Left lung (tissue), 10 donors: ENCODE data around the gene NLGN4Y. TPM values are rescaled to one million over a fixed set of nuclear protein-coding genes. Genes with fewer than 3 reads are reported as not detected.

Experiments
- ATAC-seq: fragments of 200-7000 bp; cut with Tn5 transposase; one replicate; pipeline ENCODE4 v1.9.1; 2020; ENCODE audit warnings: moderate library complexity
- DNase-seq, 4 donors: peaks; one replicate each; pipeline ENCODE4 v3.0.0-alpha.2; 2013 to 2020
- H3K27ac ChIP-seq, 2 donors: fragments of 200-600 bp; sonication (generic) in 1 of 2; one replicate each; pipeline versions ENCODE4 v1.5.0 to v1.8.0; 2020 to 2021
- H3K27me3 ChIP-seq, 2 donors: fragments of 200-600 bp; sonication (generic) in 1 of 2; one replicate each; pipeline versions ENCODE4 v1.5.0 to v1.8.0; 2020 to 2021
- H3K36me3 ChIP-seq, 2 donors: fragments of 200-600 bp; sonication (generic) in 1 of 2; one replicate each; pipeline versions ENCODE4 v1.5.0 to v1.8.0; 2020 to 2021
- H3K4me1 ChIP-seq, 2 donors: fragments of 200-600 bp; one replicate each; pipeline ENCODE4 v1.8.0; 2021
- H3K4me3 ChIP-seq, 2 donors: fragments of 200-600 bp; sonication (generic) in 1 of 2; one replicate each; pipeline versions ENCODE4 v1.5.0 to v1.8.0; 2020 to 2021; ENCODE audit warnings: mild to moderate bottlenecking in 1 of 2
- H3K9me3 ChIP-seq, 2 donors: fragments of 200-600 bp; sonication (generic) in 1 of 2; one replicate each; pipeline versions ENCODE4 v1.5.0 to v1.8.0; 2020 to 2021
- intact Hi-C, 2 donors: fragments of 100-400 bp; cut with DNase I; formaldehyde crosslinking; loops; one replicate each; pipeline versions ENCODE4 v1.11.2 to v1.14.2; 2022
- polyA plus RNA-seq, 6 donors: library from polyadenylated mRNA; unstranded; fragments of 120-200 nt; gene quantifications; one replicate each; pipeline ENCODE4 v1.2.1, GENCODE V29; 2013; ENCODE audit not compliant: insufficient read length in 6 of 6
- total RNA-seq, 2 donors: library from RNA; stranded (reverse); fragmentation: NEBNext Ultra II Directional; extraction: Animal tissue kit (Norgen Biotek cat#: 25700); gene quantifications; one replicate each; pipeline ENCODE4 v1.2.1, GENCODE V29; 2021
- TF ChIP-seq, protein P1 (sequence below), 2 donors: fragments of 200-600 bp; sonication (generic) in 1 of 2; IDR thresholded peaks; one replicate each; pipeline versions ENCODE4 v1.5.0 to v1.8.0; 2021; ENCODE audit warnings: antibody characterized with exemption in 2 of 2
- donor health status: DM: no; HTN: yes; CAD: no.
- donor health status: DM: no; HTN: no; CAD: no.

NLGN4Y gene
- total and polyA plus RNA-seq, 8 donors: 0.09 to 22.0 (median 3.2) TPM; not detected in 1

DNA sequence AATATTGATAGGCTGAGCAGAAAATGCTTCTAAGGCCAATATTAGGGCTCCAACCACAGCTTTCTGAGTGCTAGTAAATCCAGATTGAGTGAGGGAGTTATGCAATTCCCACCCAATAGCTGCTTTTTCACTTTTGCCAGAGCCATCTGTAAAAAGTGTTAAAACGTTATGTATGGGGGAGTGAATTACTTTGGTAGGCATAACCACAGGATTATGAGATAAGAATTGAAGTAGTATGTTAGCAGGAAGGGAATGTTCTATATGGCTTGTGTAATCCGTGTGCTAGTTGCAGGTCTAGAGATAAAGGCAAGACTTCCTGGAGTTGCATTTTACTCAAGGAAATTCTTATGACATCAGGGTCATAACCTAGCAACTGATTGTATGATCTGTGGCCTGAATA lies 347.6 kb downstream of the NLGN4Y start:
- ATAC-seq: no peak
- H3K27ac ChIP-seq: no peak overlapping the region
- peaks cover 0 to 7% of the 10 kb centered on the region in 2 donors for H3K9me3 ChIP-seq
- no peak overlapping the region for H3K4me3 ChIP-seq
- TF ChIP-seq, protein P1, sequence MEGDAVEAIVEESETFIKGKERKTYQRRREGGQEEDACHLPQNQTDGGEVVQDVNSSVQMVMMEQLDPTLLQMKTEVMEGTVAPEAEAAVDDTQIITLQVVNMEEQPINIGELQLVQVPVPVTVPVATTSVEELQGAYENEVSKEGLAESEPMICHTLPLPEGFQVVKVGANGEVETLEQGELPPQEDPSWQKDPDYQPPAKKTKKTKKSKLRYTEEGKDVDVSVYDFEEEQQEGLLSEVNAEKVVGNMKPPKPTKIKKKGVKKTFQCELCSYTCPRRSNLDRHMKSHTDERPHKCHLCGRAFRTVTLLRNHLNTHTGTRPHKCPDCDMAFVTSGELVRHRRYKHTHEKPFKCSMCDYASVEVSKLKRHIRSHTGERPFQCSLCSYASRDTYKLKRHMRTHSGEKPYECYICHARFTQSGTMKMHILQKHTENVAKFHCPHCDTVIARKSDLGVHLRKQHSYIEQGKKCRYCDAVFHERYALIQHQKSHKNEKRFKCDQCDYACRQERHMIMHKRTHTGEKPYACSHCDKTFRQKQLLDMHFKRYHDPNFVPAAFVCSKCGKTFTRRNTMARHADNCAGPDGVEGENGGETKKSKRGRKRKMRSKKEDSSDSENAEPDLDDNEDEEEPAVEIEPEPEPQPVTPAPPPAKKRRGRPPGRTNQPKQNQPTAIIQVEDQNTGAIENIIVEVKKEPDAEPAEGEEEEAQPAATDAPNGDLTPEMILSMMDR (IDR thresholded peaks at IDR 0.05): no peak
- no peaks in the 10 kb centered on the region for H3K36me3 ChIP-seq
- DNase-seq: no peak
- intact Hi-C loops: no loop called here
- no peaks in the 10 kb centered on the region for H3K27me3 ChIP-seq
- H3K4me1 ChIP-seq: no peaks in the 10 kb centered on the region
